ENCODE results near the gene DISC1.
"Not testable (repeated sequence)": the region's sequence is repeated elsewhere in the genome, so short reads cannot be mapped to it uniquely, and the experiment has no call there.

- TF ChIP-seq CTCF, POLR2A (IDR thresholded peaks at IDR 0.05): not testable (repeated sequence)
Measured at GRCh38 chr1:231765825-231766224, 139.2 kb downstream of the DISC1 start.
